Head of caudate nucleus (tissue), 42 donors: ENCODE data around the gene STX18.
"Not testable (repeated sequence)": the region's sequence is repeated elsewhere in the genome, so short reads cannot be mapped to it uniquely, and the experiment has no call there.

Experiments
- DNase-seq, 42 donors: peaks; one replicate each; pipeline versions ENCODE4 v3.0.0 to v3.0.0-alpha.2; 2020 to 2021; ENCODE audit warnings: mixed read lengths in 7 of 42
- intact Hi-C: fragments of 100-400 bp; cut with DNase I; formaldehyde crosslinking; loops from one replicate; pipeline ENCODE4 v1.15.0; 2022

The STX18 gene

GRCh38 chr4:4490041-4490440 lies 51.8 kb downstream of the STX18 start:
- intact Hi-C loops: no loop called here
- no peak for DNase-seq

- DNase-seq: peak; percentile 39 to 90 (median 78)
- intact Hi-C loops: loop anchor here (5.0 kb wide), 1 partner anchor 394 kb away; no protein-coding TSS in a partner anchor
Observed at GRCh38 chr4:4488405-4489404, 53.1 kb downstream of the STX18 start.

GRCh38 chr4:4486969-4487368 lies 54.9 kb downstream of the STX18 start:
- no peak for DNase-seq
- intact Hi-C loops: loop anchor here (2.0 to 5.0 kb wide), 2 partner anchors 52 to 395 kb away; no protein-coding TSS in a partner anchor

GRCh38 chr4:4485806-4486205 lies 56.0 kb downstream of the STX18 start:
- DNase-seq: no peak
- intact Hi-C loops: loop anchor here (2.0 to 5.0 kb wide), 2 partner anchors 53 to 396 kb away; no protein-coding TSS in a partner anchor

GRCh38 chr4:4481399-4481994 lies 60.4 kb downstream of the STX18 start:
- intact Hi-C loops: no loop called here
- peak in 15 of 42 donors; percentile 11 to 69 (median 30) for DNase-seq

- intact Hi-C loops: no loop called here
- DNase-seq: peak; percentile 60 to 90 (median 81)
Observed at GRCh38 chr4:4480685-4481398, 61.0 kb downstream of the STX18 start.

- intact Hi-C loops: no loop called here
- peak in 19 of 42 donors; percentile 12 to 48 (median 24) for DNase-seq
Observed at GRCh38 chr4:4480205-4480604, 61.6 kb downstream of the STX18 start.

GRCh38 chr4:4479366-4479765 lies 62.5 kb downstream of the STX18 start:
- no peak for DNase-seq
- intact Hi-C loops: no loop called here

- no peak for DNase-seq
- intact Hi-C loops: no loop called here
Observed at GRCh38 chr4:4477796-4478195, 64.1 kb downstream of the STX18 start.

- intact Hi-C loops: no loop called here
- DNase-seq: no peak
Observed at GRCh38 chr4:4477391-4477790, 64.5 kb downstream of the STX18 start.

- intact Hi-C loops: no loop called here
- DNase-seq: no peak
Observed at GRCh38 chr4:4474476-4474875, 67.4 kb downstream of the STX18 start.

- no peak for DNase-seq
- intact Hi-C loops: no loop called here
Observed at GRCh38 chr4:4472344-4472958, 69.4 kb downstream of the STX18 start.

GRCh38 chr4:4471195-4471594 lies 70.7 kb downstream of the STX18 start:
- intact Hi-C loops: no loop called here
- no peak for DNase-seq

- intact Hi-C loops: no loop called here
- DNase-seq: no peak
Observed at GRCh38 chr4:4470208-4470607, 71.6 kb downstream of the STX18 start.

GRCh38 chr4:4465238-4465637 lies 76.6 kb downstream of the STX18 start:
- DNase-seq: not testable (repeated sequence)

GRCh38 chr4:4462970-4463369 lies 78.9 kb downstream of the STX18 start:
- intact Hi-C loops: no loop called here
- DNase-seq: no peak

More at GRCh38 chr4:4465238-4465637, 76.6 kb downstream of the STX18 start:
- intact Hi-C loops: not testable (repeated sequence)

GRCh38 chr4:4461850-4462249 lies 80.0 kb downstream of the STX18 start:
- peak in 5 of 42 donors; percentile 13 to 48 (median 22) for DNase-seq
- intact Hi-C loops: no loop called here

GRCh38 chr4:4461178-4461577 lies 80.7 kb downstream of the STX18 start:
- intact Hi-C loops: no loop called here
- no peak for DNase-seq

- intact Hi-C loops: no loop called here
- DNase-seq: no peak
Observed at GRCh38 chr4:4460759-4461158, 81.1 kb downstream of the STX18 start.
